Measurements from ENCODE around the gene GPR35.

DNA sequence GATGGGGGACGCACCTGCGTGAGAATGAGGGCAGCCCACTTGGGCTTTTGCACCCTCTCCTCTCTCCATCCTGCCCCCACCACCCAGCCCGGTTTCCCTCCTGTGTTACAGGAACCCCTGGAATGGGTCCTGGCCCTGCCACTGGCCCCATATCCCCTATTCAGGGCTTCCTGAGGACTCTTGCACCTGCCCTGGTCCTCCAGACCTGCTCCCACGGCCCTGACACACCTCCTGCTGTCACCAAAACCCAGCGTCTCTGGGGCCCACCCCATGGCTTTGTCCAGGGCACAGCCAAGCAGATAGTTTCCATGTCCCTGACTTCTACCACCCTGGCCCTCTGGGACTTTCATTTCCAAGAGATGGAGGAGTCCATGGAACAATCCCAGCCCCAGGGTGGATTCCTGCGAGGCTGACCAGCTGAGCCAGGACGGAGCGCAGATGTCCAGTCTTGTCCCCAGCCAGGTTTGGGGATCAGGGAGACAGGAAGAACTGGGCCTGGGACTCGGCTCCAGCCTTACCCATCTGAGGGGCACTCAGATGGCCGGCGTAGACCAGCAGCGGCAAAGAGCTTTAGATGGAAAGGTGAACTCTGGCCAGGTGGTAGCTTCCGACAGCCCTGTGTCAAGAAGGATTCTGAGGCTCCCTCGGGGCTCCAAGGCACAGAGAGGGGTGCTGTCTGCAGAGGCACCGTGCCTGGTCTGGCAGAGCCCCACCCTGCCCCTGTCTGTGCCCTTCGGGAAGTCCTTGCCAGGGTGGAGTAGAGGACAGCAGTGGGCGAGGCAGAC is 12.0 kb downstream of the GPR35 start:
- TF ChIP-seq, protein P1, sequence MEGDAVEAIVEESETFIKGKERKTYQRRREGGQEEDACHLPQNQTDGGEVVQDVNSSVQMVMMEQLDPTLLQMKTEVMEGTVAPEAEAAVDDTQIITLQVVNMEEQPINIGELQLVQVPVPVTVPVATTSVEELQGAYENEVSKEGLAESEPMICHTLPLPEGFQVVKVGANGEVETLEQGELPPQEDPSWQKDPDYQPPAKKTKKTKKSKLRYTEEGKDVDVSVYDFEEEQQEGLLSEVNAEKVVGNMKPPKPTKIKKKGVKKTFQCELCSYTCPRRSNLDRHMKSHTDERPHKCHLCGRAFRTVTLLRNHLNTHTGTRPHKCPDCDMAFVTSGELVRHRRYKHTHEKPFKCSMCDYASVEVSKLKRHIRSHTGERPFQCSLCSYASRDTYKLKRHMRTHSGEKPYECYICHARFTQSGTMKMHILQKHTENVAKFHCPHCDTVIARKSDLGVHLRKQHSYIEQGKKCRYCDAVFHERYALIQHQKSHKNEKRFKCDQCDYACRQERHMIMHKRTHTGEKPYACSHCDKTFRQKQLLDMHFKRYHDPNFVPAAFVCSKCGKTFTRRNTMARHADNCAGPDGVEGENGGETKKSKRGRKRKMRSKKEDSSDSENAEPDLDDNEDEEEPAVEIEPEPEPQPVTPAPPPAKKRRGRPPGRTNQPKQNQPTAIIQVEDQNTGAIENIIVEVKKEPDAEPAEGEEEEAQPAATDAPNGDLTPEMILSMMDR (IDR thresholded peaks at IDR 0.05; ENCODE audit: low read depth, low read length), result no peak
- no peak for TF ChIP-seq EZH2phosphoT487 (IDR thresholded peaks at IDR 0.05; ENCODE audit: low read depth)

All from OCI-LY3 (cell line).